Measurements from ENCODE around the gene CCDC126. TPM values are rescaled to one million over a fixed set of nuclear protein-coding genes. Genes with fewer than 3 reads are reported as not detected.
A peak's percentile ranks its signal among the peaks of the same experiment; 100 is the strongest.

The CCDC126 gene
- total RNA-seq, 1 experiment from 2014 or later: 10.3 TPM

GRCh38 chr7:23654508-23654907 lies 57.3 kb downstream of the CCDC126 start:
- POLR2A ChIA-PET: no interaction called here
- H3K27me3 ChIP-seq (ENCODE audit: control insufficient read depth, insufficient read depth, low read length): no peaks in the 10 kb centered on the region
- H3K36me3 ChIP-seq (ENCODE audit: control insufficient read depth, insufficient read depth, low read length): no peaks in the 10 kb centered on the region
- CTCF ChIA-PET: no interaction called here
- H3K9me3 ChIP-seq (ENCODE audit: control insufficient read depth, insufficient read depth, low read depth, low read length): peaks cover 19% of the 10 kb centered on the region
- in situ Hi-C loops (cut with HindIII; ENCODE audit: low pct_unique_long_range_greater_than_20kb, low sequenced_read_pairs): no loop called here
- no peak for TF ChIP-seq POLR2AphosphoS5 (IDR thresholded peaks at IDR 0.05; ENCODE audit: low read depth, low read length)
- TF ChIP-seq CTCF (IDR thresholded peaks at IDR 0.05): peak; percentile 62
- TF ChIP-seq SIN3A (IDR thresholded peaks at IDR 0.05; ENCODE audit: borderline replicate concordance, insufficient read depth, low read depth, low read length): no peak
- no TSS peak for BruUV-seq (replicated peaks)
- H3K4me3 ChIP-seq (ENCODE audit: low read depth in 2 of 2, low read length in 2 of 2): no peak overlapping the region
- no peak for DNase-seq (ENCODE audit: low read depth, low spot score)
- intact Hi-C loops (cut with micrococcal nuclease; ENCODE audit: unreplicated experiment): no loop called here
- peak; percentile 48; the same call in 1 of the 2 replicates for ATAC-seq
- H3K27ac ChIP-seq (ENCODE audit: low read length): no peak overlapping the region
- H3K4me1 ChIP-seq (ENCODE audit: control insufficient read depth, insufficient read depth, low read length): no peaks in the 10 kb centered on the region

GRCh38 chr7:23655433-23655832 lies 58.3 kb downstream of the CCDC126 start:
- Histone ChIP-seq H3K27me3 (ENCODE audit: control insufficient read depth, insufficient read depth, low read length) (no peaks in the 10 kb centered on the region), H3K4me3 (ENCODE audit: low read depth in 2 of 2, low read length in 2 of 2) (no peak overlapping the region), H3K36me3 (ENCODE audit: control insufficient read depth, insufficient read depth, low read length) (no peaks in the 10 kb centered on the region), H3K27ac (ENCODE audit: low read length) (no peak overlapping the region), H3K9me3 (ENCODE audit: control insufficient read depth, insufficient read depth, low read depth, low read length) (peaks cover 19% of the 10 kb centered on the region), H3K4me1 (ENCODE audit: control insufficient read depth, insufficient read depth, low read length) (no peaks in the 10 kb centered on the region)
- no TSS peak for BruUV-seq (replicated peaks)
- intact Hi-C loops (cut with micrococcal nuclease; ENCODE audit: unreplicated experiment) (no loop called here), in situ Hi-C loops (cut with HindIII; ENCODE audit: low pct_unique_long_range_greater_than_20kb, low sequenced_read_pairs) (no loop called here)
- POLR2A ChIA-PET: no interaction called here
- no peak for DNase-seq (ENCODE audit: low read depth, low spot score)
- CTCF ChIA-PET: no interaction called here
- no peak for TF ChIP-seq CTCF (IDR thresholded peaks at IDR 0.05)
- TF ChIP-seq SIN3A (IDR thresholded peaks at IDR 0.05; ENCODE audit: borderline replicate concordance, insufficient read depth, low read depth, low read length): no peak
- TF ChIP-seq TCF7L2 (IDR thresholded peaks at IDR 0.05; ENCODE audit: low read depth, low read length): no peak
- TF ChIP-seq REST (IDR thresholded peaks at IDR 0.05; ENCODE audit: insufficient read depth in 1 of 2, low read depth in 2 of 2, low read length in 1 of 2): no peak
- TF ChIP-seq POLR2AphosphoS5 (IDR thresholded peaks at IDR 0.05; ENCODE audit: low read depth, low read length): no peak
- ATAC-seq: no peak
